ENCODE results near the gene GGA1. TPM values are rescaled to one million over a fixed set of nuclear protein-coding genes. Genes with fewer than 3 reads are reported as not detected.
"Not testable (repeated sequence)": the region's sequence is repeated elsewhere in the genome, so short reads cannot be mapped to it uniquely, and the experiment has no call there.

GGA1 gene
- total RNA-seq, 1 donor from 2014 or later: 49.6 TPM

GRCh38 chr22:37571992-37572373, 36.7 kb upstream of the GGA1 start:
- no peak for DNase-seq (ENCODE audit: low read depth)
- no peak for TF ChIP-seq CTCF (conservative IDR thresholded peaks at IDR 0.05; ENCODE audit: low read depth, low read length)
- no peak overlapping the region for H3K4me3 ChIP-seq (ENCODE audit: low read depth, low read length)

GRCh38 chr22:37575490-37576003, 33.1 kb upstream of the GGA1 start:
- no peak for DNase-seq (ENCODE audit: low read depth)
- TF ChIP-seq CTCF (conservative IDR thresholded peaks at IDR 0.05; ENCODE audit: low read depth, low read length): no peak
- H3K4me3 ChIP-seq (ENCODE audit: low read depth, low read length): no peak overlapping the region

- no peak for DNase-seq (ENCODE audit: low read depth)
- H3K4me3 ChIP-seq (ENCODE audit: low read depth, low read length): no peak overlapping the region
- no peak for TF ChIP-seq CTCF (conservative IDR thresholded peaks at IDR 0.05; ENCODE audit: low read depth, low read length)
Observed at GRCh38 chr22:37578002-37578401, 30.6 kb upstream of the GGA1 start.

GRCh38 chr22:37581504-37581903, 27.1 kb upstream of the GGA1 start:
- no peak for DNase-seq (ENCODE audit: low read depth)

GRCh38 chr22:37582526-37582925, 26.1 kb upstream of the GGA1 start:
- no peak for DNase-seq (ENCODE audit: low read depth)
- H3K4me3 ChIP-seq (ENCODE audit: low read depth, low read length): no peak overlapping the region
- no peak for TF ChIP-seq CTCF (conservative IDR thresholded peaks at IDR 0.05; ENCODE audit: low read depth, low read length)

More at GRCh38 chr22:37581504-37581903, 27.1 kb upstream of the GGA1 start:
- no peak overlapping the region for H3K4me3 ChIP-seq (ENCODE audit: low read depth, low read length)
- no peak for TF ChIP-seq CTCF (conservative IDR thresholded peaks at IDR 0.05; ENCODE audit: low read depth, low read length)

- TF ChIP-seq CTCF (conservative IDR thresholded peaks at IDR 0.05; ENCODE audit: low read depth, low read length): no peak
- no peak overlapping the region for H3K4me3 ChIP-seq (ENCODE audit: low read depth, low read length)
- DNase-seq (ENCODE audit: low read depth): no peak
Observed at GRCh38 chr22:37588546-37589215, 20.0 kb upstream of the GGA1 start.

- DNase-seq (ENCODE audit: low read depth): no peak
- TF ChIP-seq CTCF (conservative IDR thresholded peaks at IDR 0.05; ENCODE audit: low read depth, low read length): no peak
Observed at GRCh38 chr22:37589636-37590035, 19.0 kb upstream of the GGA1 start.

GRCh38 chr22:37591081-37591480, 17.6 kb upstream of the GGA1 start:
- H3K4me3 ChIP-seq (ENCODE audit: low read depth, low read length); DNase-seq (ENCODE audit: low read depth): not testable (repeated sequence)

More at GRCh38 chr22:37589636-37590035, 19.0 kb upstream of the GGA1 start:
- H3K4me3 ChIP-seq (ENCODE audit: low read depth, low read length): no peak overlapping the region
